ENCODE results near the gene GDAP1L1.

The GDAP1L1 gene

GRCh38 chr20:44304383-44304782 lies 57.3 kb downstream of the GDAP1L1 start:
- Histone ChIP-seq H3K4me1 (ENCODE audit: insufficient read depth, insufficient read length) (no peaks in the 10 kb centered on the region), H3K9me3 (ENCODE audit: insufficient read depth, low read length) (no peaks in the 10 kb centered on the region), H3K4me3 (ENCODE audit: insufficient read length, low read depth) (no peak overlapping the region), H3K9ac (ENCODE audit: insufficient read length, low read depth) (no peak overlapping the region), H3K27me3 (ENCODE audit: insufficient read depth, insufficient read length) (no peaks in the 10 kb centered on the region), H3K36me3 (ENCODE audit: insufficient read depth, insufficient read length, low read length) (peaks cover 7% of the 10 kb centered on the region)
- TF ChIP-seq YY1 (IDR thresholded peaks at IDR 0.05; ENCODE audit: insufficient read depth, insufficient read length) (no peak), SUZ12 (IDR thresholded peaks at IDR 0.05; ENCODE audit: extremely low read depth, insufficient read depth, insufficient read length) (no peak), ZNF274 (IDR thresholded peaks at IDR 0.05; ENCODE audit: low read depth, low read length) (no peak)
- DNase-seq (ENCODE audit: low read depth, low spot score) = no peak

- DNase-seq (ENCODE audit: low read depth, low spot score) = no peak
- Histone ChIP-seq H3K36me3 (ENCODE audit: insufficient read depth, insufficient read length, low read length) (peaks cover 7% of the 10 kb centered on the region), H3K4me3 (ENCODE audit: insufficient read length, low read depth) (no peak overlapping the region), H3K9ac (ENCODE audit: insufficient read length, low read depth) (no peak overlapping the region), H3K9me3 (ENCODE audit: insufficient read depth, low read length) (no peaks in the 10 kb centered on the region), H3K27me3 (ENCODE audit: insufficient read depth, insufficient read length) (peaks cover 8% of the 10 kb centered on the region), H3K4me1 (ENCODE audit: insufficient read depth, insufficient read length) (peaks cover 4% of the 10 kb centered on the region)
- no peak for TF ChIP-seq YY1 (IDR thresholded peaks at IDR 0.05; ENCODE audit: insufficient read depth, insufficient read length)
- no peak for TF ChIP-seq SUZ12 (IDR thresholded peaks at IDR 0.05; ENCODE audit: extremely low read depth, insufficient read depth, insufficient read length)
- TF ChIP-seq ZNF274 (IDR thresholded peaks at IDR 0.05; ENCODE audit: low read depth, low read length) = no peak
Observed at GRCh38 chr20:44306927-44307326, 59.8 kb downstream of the GDAP1L1 start.

GRCh38 chr20:44309763-44310663 lies 62.9 kb downstream of the GDAP1L1 start:
- TF ChIP-seq ZNF274 (IDR thresholded peaks at IDR 0.05; ENCODE audit: low read depth, low read length) = no peak
- no peak for TF ChIP-seq SUZ12 (IDR thresholded peaks at IDR 0.05; ENCODE audit: extremely low read depth, insufficient read depth, insufficient read length)
- no peak for TF ChIP-seq YY1 (IDR thresholded peaks at IDR 0.05; ENCODE audit: insufficient read depth, insufficient read length)
- H3K9me3 ChIP-seq (ENCODE audit: insufficient read depth, low read length) = no peaks in the 10 kb centered on the region
- DNase-seq (ENCODE audit: low read depth, low spot score) = no peak

GRCh38 chr20:44310664-44311639 lies 63.8 kb downstream of the GDAP1L1 start, which contains the start of gene FITM2:
Gene FITM2, minus strand, starts transcription at chr20:44311202. Its CDS starts 54 bp downstream, at chr20:44311148.
- TF ChIP-seq YY1 (IDR thresholded peaks at IDR 0.05; ENCODE audit: insufficient read depth, insufficient read length) (no peak), SUZ12 (IDR thresholded peaks at IDR 0.05; ENCODE audit: extremely low read depth, insufficient read depth, insufficient read length) (no peak), ZNF274 (IDR thresholded peaks at IDR 0.05; ENCODE audit: low read depth, low read length) (no peak)

More at GRCh38 chr20:44309763-44310663, 62.9 kb downstream of the GDAP1L1 start:
- peaks cover 15% of the 10 kb centered on the region for H3K27me3 ChIP-seq (ENCODE audit: insufficient read depth, insufficient read length)
- peak overlapping the region; percentile 98 for H3K9ac ChIP-seq (ENCODE audit: insufficient read length, low read depth)
- H3K4me3 ChIP-seq (ENCODE audit: insufficient read length, low read depth) = peak overlapping the region; percentile 99
- H3K4me1 ChIP-seq (ENCODE audit: insufficient read depth, insufficient read length) = peaks cover 4% of the 10 kb centered on the region
- H3K36me3 ChIP-seq (ENCODE audit: insufficient read depth, insufficient read length, low read length) = peaks cover 7% of the 10 kb centered on the region

GRCh38 chr20:44314870-44315269 lies 67.8 kb downstream of the GDAP1L1 start:
- TF ChIP-seq YY1 (IDR thresholded peaks at IDR 0.05; ENCODE audit: insufficient read depth, insufficient read length) = no peak
- TF ChIP-seq SUZ12 (IDR thresholded peaks at IDR 0.05; ENCODE audit: extremely low read depth, insufficient read depth, insufficient read length) = no peak
- Histone ChIP-seq H3K9me3 (ENCODE audit: insufficient read depth, low read length) (peaks cover 3% of the 10 kb centered on the region; the same call in 1 of the 2 replicates), H3K9ac (ENCODE audit: insufficient read length, low read depth) (no peak overlapping the region), H3K27me3 (ENCODE audit: insufficient read depth, insufficient read length) (peaks cover 15% of the 10 kb centered on the region), H3K4me3 (ENCODE audit: insufficient read length, low read depth) (no peak overlapping the region), H3K36me3 (ENCODE audit: insufficient read depth, insufficient read length, low read length) (no peaks in the 10 kb centered on the region), H3K4me1 (ENCODE audit: insufficient read depth, insufficient read length) (peaks cover 4% of the 10 kb centered on the region)
- no peak for DNase-seq (ENCODE audit: low read depth, low spot score)

More at GRCh38 chr20:44310664-44311639, 63.8 kb downstream of the GDAP1L1 start, which contains the start of gene FITM2:
- Histone ChIP-seq H3K9me3 (ENCODE audit: insufficient read depth, low read length) (no peaks in the 10 kb centered on the region), H3K9ac (ENCODE audit: insufficient read length, low read depth) (peak within 1 kb of the TSS; percentile 98), H3K4me3 (ENCODE audit: insufficient read length, low read depth) (peak within 1 kb of the TSS; percentile 99), H3K36me3 (ENCODE audit: insufficient read depth, insufficient read length, low read length) (peaks cover 7% of the 10 kb centered on the region), H3K27me3 (ENCODE audit: insufficient read depth, insufficient read length) (peaks cover 15% of the 10 kb centered on the region), H3K4me1 (ENCODE audit: insufficient read depth, insufficient read length) (peaks cover 4% of the 10 kb centered on the region)
- DNase-seq (ENCODE audit: low read depth, low spot score) = peak; percentile 97

- H3K9me3 ChIP-seq (ENCODE audit: insufficient read depth, low read length) = peaks cover 10% of the 10 kb centered on the region; the same call in 1 of the 2 replicates
- TF ChIP-seq SUZ12 (IDR thresholded peaks at IDR 0.05; ENCODE audit: extremely low read depth, insufficient read depth, insufficient read length) (no peak), ZNF274 (IDR thresholded peaks at IDR 0.05; ENCODE audit: low read depth, low read length) (no peak), YY1 (IDR thresholded peaks at IDR 0.05; ENCODE audit: insufficient read depth, insufficient read length) (no peak)
- no peak overlapping the region for H3K4me3 ChIP-seq (ENCODE audit: insufficient read length, low read depth)
- H3K9ac ChIP-seq (ENCODE audit: insufficient read length, low read depth) = no peak overlapping the region
- H3K36me3 ChIP-seq (ENCODE audit: insufficient read depth, insufficient read length, low read length) = no peaks in the 10 kb centered on the region
- no peak for DNase-seq (ENCODE audit: low read depth, low spot score)
- no peaks in the 10 kb centered on the region for H3K27me3 ChIP-seq (ENCODE audit: insufficient read depth, insufficient read length)
- peaks cover 6% of the 10 kb centered on the region for H3K4me1 ChIP-seq (ENCODE audit: insufficient read depth, insufficient read length)
Observed at GRCh38 chr20:44319839-44320422, 72.8 kb downstream of the GDAP1L1 start.

Measured in NT2/D1 (cell line).